Epithelial cell of esophagus (primary cell): Measurements from ENCODE around the gene ELL2.

ENCODE experiments used
- DNase-seq: peaks from one replicate; pipeline ENCODE4 v3.0.0; 2010; ENCODE audit warnings: low read depth
- H3K4me3 ChIP-seq: 2 replicates; pipeline ENCODE4 v1.5.1; 2011; ENCODE audit warnings: mild to moderate bottlenecking, low read length, control low read depth
- TF ChIP-seq, protein P1 (sequence below): IDR thresholded peaks from 2 replicates; pipeline ENCODE4 v1.5.1; 2011; ENCODE audit warnings: low read depth, mild to moderate bottlenecking, low read length, control low read depth, inconsistent platforms; ENCODE audit not compliant: insufficient read depth; ENCODE audit errors: missing control alignments

The ELL2 gene

GRCh38 chr5:95940758-95941682 is 20.6 kb downstream of the ELL2 start:
- DNase-seq: no peak
- TF ChIP-seq, protein P1, sequence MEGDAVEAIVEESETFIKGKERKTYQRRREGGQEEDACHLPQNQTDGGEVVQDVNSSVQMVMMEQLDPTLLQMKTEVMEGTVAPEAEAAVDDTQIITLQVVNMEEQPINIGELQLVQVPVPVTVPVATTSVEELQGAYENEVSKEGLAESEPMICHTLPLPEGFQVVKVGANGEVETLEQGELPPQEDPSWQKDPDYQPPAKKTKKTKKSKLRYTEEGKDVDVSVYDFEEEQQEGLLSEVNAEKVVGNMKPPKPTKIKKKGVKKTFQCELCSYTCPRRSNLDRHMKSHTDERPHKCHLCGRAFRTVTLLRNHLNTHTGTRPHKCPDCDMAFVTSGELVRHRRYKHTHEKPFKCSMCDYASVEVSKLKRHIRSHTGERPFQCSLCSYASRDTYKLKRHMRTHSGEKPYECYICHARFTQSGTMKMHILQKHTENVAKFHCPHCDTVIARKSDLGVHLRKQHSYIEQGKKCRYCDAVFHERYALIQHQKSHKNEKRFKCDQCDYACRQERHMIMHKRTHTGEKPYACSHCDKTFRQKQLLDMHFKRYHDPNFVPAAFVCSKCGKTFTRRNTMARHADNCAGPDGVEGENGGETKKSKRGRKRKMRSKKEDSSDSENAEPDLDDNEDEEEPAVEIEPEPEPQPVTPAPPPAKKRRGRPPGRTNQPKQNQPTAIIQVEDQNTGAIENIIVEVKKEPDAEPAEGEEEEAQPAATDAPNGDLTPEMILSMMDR: no peak
- H3K4me3 ChIP-seq: no peak overlapping the region

- no peak for DNase-seq
- TF ChIP-seq, protein P1: no peak
- H3K4me3 ChIP-seq: no peak overlapping the region
These were observed 22.2 kb downstream of the ELL2 start for GRCh38 chr5:95939465-95939864.

GRCh38 chr5:95938766-95939165 is 22.9 kb downstream of the ELL2 start:
- H3K4me3 ChIP-seq: no peak overlapping the region
- no peak for DNase-seq
- TF ChIP-seq, protein P1: no peak

GRCh38 chr5:95938347-95938746 is 23.3 kb downstream of the ELL2 start:
- no peak overlapping the region for H3K4me3 ChIP-seq
- DNase-seq: no peak
- TF ChIP-seq, protein P1: no peak

- H3K4me3 ChIP-seq: no peak overlapping the region
- TF ChIP-seq, protein P1: no peak
- no peak for DNase-seq
These were observed 24.0 kb downstream of the ELL2 start for GRCh38 chr5:95937607-95938152.

GRCh38 chr5:95936812-95937397 is 24.7 kb downstream of the ELL2 start:
- no peak overlapping the region for H3K4me3 ChIP-seq
- TF ChIP-seq, protein P1: no peak
- DNase-seq: no peak
